ENCODE results near the gene NPBWR2. TPM values are rescaled to one million over a fixed set of nuclear protein-coding genes. Genes with fewer than 3 reads are reported as not detected.

The NPBWR2 gene
- total RNA-seq, 1 donor from 2014 or later, result not detected

- H3K36me3 Mint-ChIP-seq (ENCODE audit: low read depth), result no peaks in the 10 kb centered on the region
- no peaks in the 10 kb centered on the region for H3K9me3 Mint-ChIP-seq
- peak overlapping the region; percentile 64 for H3K4me3 Mint-ChIP-seq
- H3K27ac Mint-ChIP-seq (ENCODE audit: unreplicated experiment), result peak overlapping the region; percentile 19
- H3K27me3 Mint-ChIP-seq (ENCODE audit: low read depth), result peaks cover 14% of the 10 kb centered on the region
- peak; percentile 83 for DNase-seq (ENCODE audit: low read depth, low spot score)
- peaks cover 11% of the 10 kb centered on the region for H3K4me1 Mint-ChIP-seq
- TF ChIP-seq, protein P1, sequence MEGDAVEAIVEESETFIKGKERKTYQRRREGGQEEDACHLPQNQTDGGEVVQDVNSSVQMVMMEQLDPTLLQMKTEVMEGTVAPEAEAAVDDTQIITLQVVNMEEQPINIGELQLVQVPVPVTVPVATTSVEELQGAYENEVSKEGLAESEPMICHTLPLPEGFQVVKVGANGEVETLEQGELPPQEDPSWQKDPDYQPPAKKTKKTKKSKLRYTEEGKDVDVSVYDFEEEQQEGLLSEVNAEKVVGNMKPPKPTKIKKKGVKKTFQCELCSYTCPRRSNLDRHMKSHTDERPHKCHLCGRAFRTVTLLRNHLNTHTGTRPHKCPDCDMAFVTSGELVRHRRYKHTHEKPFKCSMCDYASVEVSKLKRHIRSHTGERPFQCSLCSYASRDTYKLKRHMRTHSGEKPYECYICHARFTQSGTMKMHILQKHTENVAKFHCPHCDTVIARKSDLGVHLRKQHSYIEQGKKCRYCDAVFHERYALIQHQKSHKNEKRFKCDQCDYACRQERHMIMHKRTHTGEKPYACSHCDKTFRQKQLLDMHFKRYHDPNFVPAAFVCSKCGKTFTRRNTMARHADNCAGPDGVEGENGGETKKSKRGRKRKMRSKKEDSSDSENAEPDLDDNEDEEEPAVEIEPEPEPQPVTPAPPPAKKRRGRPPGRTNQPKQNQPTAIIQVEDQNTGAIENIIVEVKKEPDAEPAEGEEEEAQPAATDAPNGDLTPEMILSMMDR (conservative IDR thresholded peaks at IDR 0.05), result peak; percentile 86
Measured at GRCh38 chr20:64057628-64058498, 49.5 kb downstream of the NPBWR2 start.

GRCh38 chr20:64056889-64057627 is 50.3 kb downstream of the NPBWR2 start:
- Mint-ChIP-seq H3K4me1 (peaks cover 7% of the 10 kb centered on the region), H3K9me3 (no peaks in the 10 kb centered on the region), H3K27me3 (ENCODE audit: low read depth) (peaks cover 18% of the 10 kb centered on the region), H3K27ac (ENCODE audit: unreplicated experiment) (peak overlapping the region; percentile 19), H3K4me3 (no peak overlapping the region), H3K36me3 (ENCODE audit: low read depth) (no peaks in the 10 kb centered on the region)
- TF ChIP-seq, protein P1 (conservative IDR thresholded peaks at IDR 0.05), result no peak
- DNase-seq (ENCODE audit: low read depth, low spot score), result no peak

DNA sequence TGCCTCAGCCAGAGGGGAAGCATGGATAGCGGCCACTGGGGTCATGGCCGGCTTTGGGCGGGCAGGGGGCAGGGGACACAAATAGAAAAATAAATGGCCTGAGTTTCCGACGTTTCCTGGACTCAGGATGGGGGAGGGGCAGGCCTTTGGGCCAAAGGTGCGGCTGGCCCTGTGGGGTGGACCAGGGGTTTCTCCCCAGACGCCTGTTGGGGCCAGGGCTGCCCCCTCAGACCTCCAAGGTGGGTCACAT is 50.8 kb downstream of the NPBWR2 start:
- TF ChIP-seq, protein P1 (conservative IDR thresholded peaks at IDR 0.05), result no peak
- Mint-ChIP-seq H3K27me3 (ENCODE audit: low read depth) (peaks cover 23% of the 10 kb centered on the region), H3K4me3 (no peak overlapping the region), H3K4me1 (peaks cover 6% of the 10 kb centered on the region), H3K27ac (ENCODE audit: unreplicated experiment) (no peak overlapping the region), H3K9me3 (no peaks in the 10 kb centered on the region), H3K36me3 (ENCODE audit: low read depth) (no peaks in the 10 kb centered on the region)
- DNase-seq (ENCODE audit: low read depth, low spot score), result no peak

DNA sequence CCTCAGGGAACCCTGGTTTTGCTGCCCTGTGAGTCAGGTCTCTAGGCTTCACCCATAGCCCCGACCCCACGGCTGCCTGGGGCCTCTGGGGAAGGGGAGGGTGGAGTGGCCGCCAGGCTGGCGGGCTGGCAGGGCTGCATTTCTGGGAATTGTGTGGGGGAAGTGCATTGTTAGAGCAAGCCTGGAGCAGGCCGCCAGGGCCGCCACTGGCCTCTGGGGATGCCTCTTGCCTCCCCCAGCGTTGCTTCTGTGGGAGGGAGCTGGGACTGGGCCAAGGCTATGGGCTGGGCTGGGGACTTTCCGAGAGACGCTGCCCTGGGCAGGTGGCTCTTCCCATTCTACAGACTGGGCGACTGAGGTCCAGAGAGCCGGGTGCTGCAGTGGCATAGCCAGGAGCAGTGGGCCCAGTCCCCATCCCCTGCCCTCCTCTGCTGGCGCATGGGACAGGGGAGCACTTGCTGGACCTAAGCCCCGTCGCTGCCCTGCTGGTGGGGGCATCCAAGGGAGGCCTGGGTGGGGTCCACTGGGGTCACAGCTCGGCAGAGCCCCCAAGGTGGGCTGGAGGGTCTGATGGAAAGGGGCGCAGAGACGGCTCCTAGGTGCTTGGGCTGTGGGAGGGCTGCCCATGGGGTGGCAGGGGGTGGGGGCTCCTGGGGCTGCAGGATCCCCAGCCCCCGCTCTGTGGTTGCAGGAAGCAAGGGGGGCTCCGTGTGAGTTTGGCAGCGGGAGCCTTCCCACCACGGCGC is 51.3 kb downstream of the NPBWR2 start:
- H3K4me3 Mint-ChIP-seq, result no peak overlapping the region
- no peak overlapping the region for H3K27ac Mint-ChIP-seq (ENCODE audit: unreplicated experiment)
- H3K27me3 Mint-ChIP-seq (ENCODE audit: low read depth), result peaks cover 27% of the 10 kb centered on the region
- TF ChIP-seq, protein P1 (conservative IDR thresholded peaks at IDR 0.05), result no peak
- DNase-seq (ENCODE audit: low read depth, low spot score), result no peak
- H3K9me3 Mint-ChIP-seq, result no peaks in the 10 kb centered on the region
- peaks cover 6% of the 10 kb centered on the region for H3K4me1 Mint-ChIP-seq
- H3K36me3 Mint-ChIP-seq (ENCODE audit: low read depth), result no peaks in the 10 kb centered on the region

DNA sequence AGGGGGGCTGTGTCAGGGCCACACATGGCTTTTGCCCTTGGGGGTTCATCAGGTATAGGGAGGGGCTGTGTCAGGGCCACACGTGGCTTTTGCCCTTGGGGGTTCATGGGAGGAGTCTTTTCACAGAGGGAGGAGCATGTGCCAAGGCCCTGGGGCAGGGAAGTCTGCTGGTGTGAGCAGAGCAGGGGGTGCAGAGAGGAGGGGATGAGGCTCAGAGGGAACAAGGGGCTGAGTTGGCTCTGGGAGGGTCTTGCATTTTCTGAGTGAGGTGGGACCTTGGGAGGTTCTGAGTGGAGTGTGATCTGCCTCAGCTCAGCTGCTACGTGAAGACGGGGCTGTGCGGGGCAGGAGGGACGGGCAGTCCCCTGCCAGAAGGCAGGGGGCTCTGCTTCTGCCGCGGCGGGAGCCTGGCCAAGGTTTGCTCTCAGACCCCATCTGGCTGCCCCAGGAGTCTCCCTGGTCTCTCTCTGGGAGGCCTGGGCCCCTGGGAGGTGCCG is 51.9 kb downstream of the NPBWR2 start:
- H3K4me1 Mint-ChIP-seq, result peaks cover 6% of the 10 kb centered on the region
- no peak overlapping the region for H3K27ac Mint-ChIP-seq (ENCODE audit: unreplicated experiment)
- TF ChIP-seq, protein P1 (conservative IDR thresholded peaks at IDR 0.05), result no peak
- H3K4me3 Mint-ChIP-seq, result no peak overlapping the region
- H3K27me3 Mint-ChIP-seq (ENCODE audit: low read depth), result peaks cover 33% of the 10 kb centered on the region
- no peak for DNase-seq (ENCODE audit: low read depth, low spot score)
- no peaks in the 10 kb centered on the region for H3K9me3 Mint-ChIP-seq
- no peaks in the 10 kb centered on the region for H3K36me3 Mint-ChIP-seq (ENCODE audit: low read depth)

Data from neural crest cell (in vitro differentiated cells).